Measurements from ENCODE around the gene BCR.
A peak's percentile ranks its signal among the peaks of the same experiment; 100 is the strongest.
"Not testable (repeated sequence)": the region's sequence is repeated elsewhere in the genome, so short reads cannot be mapped to it uniquely, and the experiment has no call there.

BCR gene

GRCh38 chr22:23180301-23180892 lies at the start of gene BCR:
TSS of gene BCR (plus strand) at chr22:23180509. CDS start at chr22:23180961, 452 bp downstream.
- peaks cover 19% of the 10 kb centered on the region for H3K27me3 ChIP-seq (ENCODE audit: insufficient read depth, low read length)
- peaks cover 8% of the 10 kb centered on the region; the same call in 1 of the 2 replicates for H3K36me3 ChIP-seq (ENCODE audit: insufficient read depth, low read depth, low read length)
- H3K4me3 ChIP-seq (ENCODE audit: low read length) = peak within 1 kb of the TSS; percentile 91
- no peak within 1 kb of the TSS for H3K27ac ChIP-seq (ENCODE audit: low read length)
- H3K9me3 ChIP-seq (ENCODE audit: insufficient read depth, low read depth, low read length) = peaks cover 21% of the 10 kb centered on the region
- H3K4me1 ChIP-seq (ENCODE audit: insufficient read depth, low read length) = peaks cover 29% of the 10 kb centered on the region
- peak within 1 kb of the TSS; percentile 78; the same call in 1 of the 2 replicates for H3K9ac ChIP-seq (ENCODE audit: low read depth, low read length)

DNA sequence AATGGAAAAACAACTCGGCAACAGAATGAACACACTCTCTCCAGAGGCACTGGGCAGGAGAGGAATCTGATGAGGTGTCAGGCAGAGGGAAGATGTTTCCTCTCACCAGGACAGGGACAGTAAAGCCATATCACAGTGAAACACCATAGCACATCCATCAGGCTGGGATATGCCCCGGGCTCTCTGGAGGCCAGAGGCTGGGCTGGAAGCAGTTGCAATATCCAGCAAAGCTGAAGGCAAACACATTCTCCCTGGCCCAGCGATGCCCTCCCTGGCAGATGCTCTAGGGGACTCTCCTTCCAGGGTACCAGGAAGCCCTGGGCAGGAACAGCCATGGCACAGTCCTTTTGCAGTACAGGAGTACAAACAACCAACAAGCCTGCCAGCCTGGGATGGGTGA lies 49.6 kb upstream of the BCR start:
- H3K36me3 ChIP-seq (ENCODE audit: insufficient read depth, low read depth, low read length) = no peaks in the 10 kb centered on the region
- H3K9ac ChIP-seq (ENCODE audit: low read depth, low read length) = no peak overlapping the region
- H3K9me3 ChIP-seq (ENCODE audit: insufficient read depth, low read depth, low read length) = no peaks in the 10 kb centered on the region
- H3K27me3 ChIP-seq (ENCODE audit: insufficient read depth, low read length) = no peaks in the 10 kb centered on the region; the same call in none of the 2 replicates
- H3K4me3 ChIP-seq (ENCODE audit: low read length) = no peak overlapping the region
- no peaks in the 10 kb centered on the region for H3K4me1 ChIP-seq (ENCODE audit: insufficient read depth, low read length)
- H3K27ac ChIP-seq (ENCODE audit: low read length) = no peak overlapping the region

DNA sequence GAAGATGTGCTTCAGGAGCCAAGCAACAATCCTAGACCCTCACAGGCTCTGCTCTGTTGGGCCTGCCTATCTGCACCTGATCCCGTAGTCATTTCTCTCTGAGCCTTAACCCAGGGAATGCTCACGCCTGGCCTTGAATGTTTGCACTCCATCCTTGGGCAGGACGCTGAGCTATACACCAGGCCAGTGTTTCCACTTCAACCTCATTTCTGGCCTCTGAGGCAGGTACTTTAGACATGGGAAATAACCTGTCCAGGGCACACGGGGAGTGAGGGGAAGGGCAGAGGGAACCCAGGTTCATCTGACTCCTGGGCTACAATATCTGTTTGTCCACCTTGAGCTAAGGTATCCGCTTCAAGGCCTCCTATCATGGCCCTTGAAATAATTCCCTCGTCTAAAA lies 48.4 kb upstream of the BCR start:
- no peak overlapping the region for H3K4me3 ChIP-seq (ENCODE audit: low read length)
- H3K36me3 ChIP-seq (ENCODE audit: insufficient read depth, low read depth, low read length) = no peaks in the 10 kb centered on the region
- H3K4me1 ChIP-seq (ENCODE audit: insufficient read depth, low read length) = no peaks in the 10 kb centered on the region

DNA sequence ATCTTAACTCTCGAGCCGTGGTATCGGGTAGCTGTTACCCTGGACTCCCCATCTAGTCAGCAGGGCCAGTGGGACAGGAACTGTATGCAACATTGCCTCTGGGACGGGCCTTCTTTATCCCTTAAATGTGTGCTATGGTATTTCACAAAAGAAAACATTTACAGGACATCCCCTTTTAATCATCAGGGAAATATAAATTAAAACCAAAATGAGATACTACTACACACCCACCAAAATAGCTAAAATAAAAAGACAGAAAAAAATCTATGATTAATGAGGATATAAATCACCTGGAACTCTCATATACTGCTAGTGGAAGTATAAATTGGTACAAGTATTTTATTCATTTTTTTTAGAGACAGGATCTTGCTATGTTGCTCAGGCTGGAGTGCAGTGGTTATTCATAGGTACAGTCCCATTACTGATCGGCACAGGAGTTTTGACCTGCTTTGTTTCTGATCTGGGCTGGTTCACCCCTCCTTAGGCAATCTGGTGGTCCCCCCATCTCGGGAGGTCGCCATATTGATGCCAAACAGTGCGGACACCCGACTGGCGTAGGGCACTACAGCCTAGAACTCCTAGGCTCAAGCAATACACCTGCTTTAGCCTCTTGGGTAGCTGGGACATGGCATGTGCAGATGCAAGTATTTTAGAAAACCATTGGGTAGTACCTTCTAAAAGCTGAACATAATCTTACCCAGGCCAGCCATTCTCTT lies 47.8 kb upstream of the BCR start:
- Histone ChIP-seq H3K4me1 (ENCODE audit: insufficient read depth, low read length) (0 out of 2 replicates have a peak, but pooled peaks cover 3% of the 10 kb centered on the region), H3K9ac (ENCODE audit: low read depth, low read length) (no peak overlapping the region), H3K36me3 (ENCODE audit: insufficient read depth, low read depth, low read length) (no peaks in the 10 kb centered on the region), H3K4me3 (ENCODE audit: low read length) (no peak overlapping the region), H3K27me3 (ENCODE audit: insufficient read depth, low read length) (no peaks in the 10 kb centered on the region; the same call in none of the 2 replicates), H3K27ac (ENCODE audit: low read length) (no peak overlapping the region), H3K9me3 (ENCODE audit: insufficient read depth, low read depth, low read length) (no peaks in the 10 kb centered on the region)

More for the DNA sequence above, 48.4 kb upstream of the BCR start:
- Histone ChIP-seq H3K27me3 (ENCODE audit: insufficient read depth, low read length) (no peaks in the 10 kb centered on the region; the same call in none of the 2 replicates), H3K27ac (ENCODE audit: low read length) (no peak overlapping the region), H3K9ac (ENCODE audit: low read depth, low read length) (no peak overlapping the region), H3K9me3 (ENCODE audit: insufficient read depth, low read depth, low read length) (no peaks in the 10 kb centered on the region)

DNA sequence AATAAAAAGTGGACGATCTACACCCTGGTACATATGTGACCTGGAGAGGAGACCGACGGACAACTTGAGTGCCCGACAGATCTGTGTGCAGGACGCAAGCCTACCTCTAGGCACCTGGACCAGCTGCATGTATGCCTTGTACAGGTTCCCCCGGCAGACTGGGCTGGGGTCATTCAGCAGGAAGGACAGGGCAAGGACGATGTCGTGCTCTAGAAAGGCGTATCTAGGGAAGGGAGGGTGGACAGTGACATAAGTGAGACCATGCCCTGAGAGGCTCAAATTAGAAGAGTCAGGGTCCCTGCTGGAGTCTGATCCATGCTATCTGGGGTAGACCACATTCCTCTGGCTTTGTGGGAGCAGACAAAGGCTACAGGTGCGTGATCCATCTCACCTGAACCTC lies 46.4 kb upstream of the BCR start:
- peaks cover 6% of the 10 kb centered on the region; the same call in 1 of the 2 replicates for H3K4me1 ChIP-seq (ENCODE audit: insufficient read depth, low read length)
- H3K27me3 ChIP-seq (ENCODE audit: insufficient read depth, low read length) = no peaks in the 10 kb centered on the region; the same call in 1 of the 2 replicates
- H3K4me3 ChIP-seq (ENCODE audit: low read length) = no peak overlapping the region
- no peaks in the 10 kb centered on the region for H3K9me3 ChIP-seq (ENCODE audit: insufficient read depth, low read depth, low read length)
- H3K27ac ChIP-seq (ENCODE audit: low read length) = no peak overlapping the region
- H3K9ac ChIP-seq (ENCODE audit: low read depth, low read length) = no peak overlapping the region
- no peaks in the 10 kb centered on the region for H3K36me3 ChIP-seq (ENCODE audit: insufficient read depth, low read depth, low read length)

DNA sequence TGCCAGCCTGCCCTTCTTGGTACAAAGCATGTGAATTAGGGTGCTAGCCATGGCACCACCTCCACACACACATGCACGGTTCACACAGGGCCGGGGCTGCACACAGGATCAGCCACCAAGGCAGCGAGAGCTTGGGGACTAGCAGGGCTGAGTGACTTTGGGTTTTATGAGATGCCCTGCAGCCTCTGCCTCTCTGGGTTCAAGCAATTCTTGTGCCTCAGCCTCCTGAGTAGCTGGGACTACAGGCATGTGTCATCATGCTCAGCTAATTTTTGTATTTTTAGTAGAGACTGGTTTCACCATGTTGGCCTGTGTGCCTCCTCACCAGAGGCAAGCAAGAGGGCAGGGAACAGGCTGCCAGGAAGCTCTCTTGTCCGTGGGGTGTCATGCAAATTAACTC lies 43.3 kb upstream of the BCR start:
- not testable (repeated sequence) for H3K9ac ChIP-seq (ENCODE audit: low read depth, low read length); H3K27ac ChIP-seq (ENCODE audit: low read length); H3K4me1 ChIP-seq (ENCODE audit: insufficient read depth, low read length); H3K4me3 ChIP-seq (ENCODE audit: low read length); H3K27me3 ChIP-seq (ENCODE audit: insufficient read depth, low read length); H3K36me3 ChIP-seq (ENCODE audit: insufficient read depth, low read depth, low read length); H3K9me3 ChIP-seq (ENCODE audit: insufficient read depth, low read depth, low read length)

DNA sequence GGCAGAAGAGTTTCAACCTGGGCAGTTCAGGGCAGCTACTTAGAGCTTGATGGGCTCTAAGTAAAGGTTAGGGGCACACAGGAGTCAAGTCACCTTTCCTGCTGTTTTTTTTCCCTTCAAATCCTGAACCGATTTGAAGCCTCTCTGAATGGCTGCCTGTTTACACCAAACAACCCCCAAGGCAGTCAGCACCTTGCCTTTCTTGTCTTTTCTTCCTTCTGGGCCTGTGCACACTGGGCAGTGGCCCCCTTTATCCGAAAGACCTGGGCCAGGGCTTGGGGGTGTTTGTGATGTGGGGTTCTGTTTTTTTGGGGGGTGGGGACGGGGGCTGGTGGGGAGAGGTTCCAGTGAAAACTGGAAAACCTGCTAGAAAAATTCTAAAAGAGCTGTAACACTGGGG lies 42.8 kb upstream of the BCR start:
- Histone ChIP-seq H3K9ac (ENCODE audit: low read depth, low read length) (no peak overlapping the region), H3K4me1 (ENCODE audit: insufficient read depth, low read length) (peaks cover 9% of the 10 kb centered on the region), H3K4me3 (ENCODE audit: low read length) (no peak overlapping the region), H3K9me3 (ENCODE audit: insufficient read depth, low read depth, low read length) (no peaks in the 10 kb centered on the region), H3K27ac (ENCODE audit: low read length) (no peak overlapping the region), H3K36me3 (ENCODE audit: insufficient read depth, low read depth, low read length) (no peaks in the 10 kb centered on the region), H3K27me3 (ENCODE audit: insufficient read depth, low read length) (peaks cover 3% of the 10 kb centered on the region; the same call in 1 of the 2 replicates)

GRCh38 chr22:23137905-23138561 lies 42.3 kb upstream of the BCR start:
- H3K9ac ChIP-seq (ENCODE audit: low read depth, low read length) = no peak overlapping the region
- H3K9me3 ChIP-seq (ENCODE audit: insufficient read depth, low read depth, low read length) = no peaks in the 10 kb centered on the region
- no peak overlapping the region for H3K4me3 ChIP-seq (ENCODE audit: low read length)
- H3K36me3 ChIP-seq (ENCODE audit: insufficient read depth, low read depth, low read length) = no peaks in the 10 kb centered on the region
- H3K27me3 ChIP-seq (ENCODE audit: insufficient read depth, low read length) = peaks cover 7% of the 10 kb centered on the region; the same call in 1 of the 2 replicates
- no peak overlapping the region for H3K27ac ChIP-seq (ENCODE audit: low read length)
- H3K4me1 ChIP-seq (ENCODE audit: insufficient read depth, low read length) = peaks cover 9% of the 10 kb centered on the region

DNA sequence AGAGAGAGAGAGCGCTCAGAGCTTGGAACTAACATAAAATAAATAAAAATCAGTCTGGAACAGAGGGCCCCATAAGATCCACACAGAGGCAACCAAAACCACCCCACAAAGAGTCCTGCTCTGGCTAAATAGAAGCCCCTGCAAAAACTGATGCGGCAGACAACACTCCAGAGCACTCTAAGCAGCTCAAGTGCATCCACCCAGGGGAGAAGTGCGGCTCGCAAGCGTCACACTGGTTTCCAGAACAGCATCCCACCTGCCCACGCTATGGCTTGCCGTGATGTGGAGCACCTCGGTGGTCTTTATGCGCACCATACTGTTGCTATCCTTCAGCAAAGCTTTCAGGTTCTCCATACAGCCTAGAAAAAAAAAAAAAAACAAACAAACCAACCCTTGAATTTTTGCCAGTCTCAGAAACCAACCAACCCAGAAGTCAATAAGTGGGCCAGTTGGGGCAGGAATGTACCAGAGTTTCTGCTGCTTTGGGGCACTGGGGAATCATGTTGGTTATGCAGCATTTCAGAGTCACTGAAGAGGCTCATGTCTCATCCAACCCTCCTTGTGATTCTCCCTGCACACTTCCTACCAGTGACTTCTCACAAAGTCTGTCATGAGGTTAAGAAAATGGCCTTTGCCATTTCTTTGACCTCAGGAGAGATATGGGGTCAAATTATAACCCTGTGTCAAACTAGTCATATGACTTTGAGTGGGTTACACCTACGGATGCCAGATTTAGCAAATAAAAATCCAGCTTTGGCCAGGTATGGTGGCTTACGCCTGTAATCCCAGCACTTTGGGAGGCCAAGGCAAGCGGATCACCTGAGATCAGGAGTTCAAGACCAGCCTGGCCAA lies 41.5 kb upstream of the BCR start:
- Histone ChIP-seq H3K4me1 (ENCODE audit: insufficient read depth, low read length) (peaks cover 9% of the 10 kb centered on the region), H3K9ac (ENCODE audit: low read depth, low read length) (no peak overlapping the region), H3K36me3 (ENCODE audit: insufficient read depth, low read depth, low read length) (no peaks in the 10 kb centered on the region), H3K9me3 (ENCODE audit: insufficient read depth, low read depth, low read length) (no peaks in the 10 kb centered on the region), H3K4me3 (ENCODE audit: low read length) (no peak overlapping the region), H3K27ac (ENCODE audit: low read length) (no peak overlapping the region), H3K27me3 (ENCODE audit: insufficient read depth, low read length) (peaks cover 7% of the 10 kb centered on the region; the same call in 1 of the 2 replicates)

DNA sequence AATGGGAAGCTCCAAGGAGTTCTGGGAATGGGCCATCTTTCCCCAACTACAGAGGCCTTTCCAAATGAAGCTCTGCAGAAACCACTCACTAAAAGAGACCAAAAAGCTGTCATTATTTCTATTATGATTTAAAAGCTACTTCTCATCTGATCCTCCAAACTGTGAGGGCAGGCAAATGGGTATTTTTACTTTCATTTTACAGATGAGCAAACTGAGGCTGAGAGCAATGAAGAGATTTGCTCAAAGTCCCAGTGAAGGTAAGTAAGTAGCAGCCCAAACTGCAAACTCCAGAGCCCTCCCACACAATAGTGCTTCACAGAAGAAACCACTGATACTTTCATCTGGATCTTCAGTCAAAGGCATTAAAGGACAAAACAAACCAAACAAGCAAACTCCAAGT lies 39.9 kb upstream of the BCR start:
- peaks cover 7% of the 10 kb centered on the region; the same call in 1 of the 2 replicates for H3K27me3 ChIP-seq (ENCODE audit: insufficient read depth, low read length)
- no peaks in the 10 kb centered on the region for H3K36me3 ChIP-seq (ENCODE audit: insufficient read depth, low read depth, low read length)
- no peaks in the 10 kb centered on the region for H3K9me3 ChIP-seq (ENCODE audit: insufficient read depth, low read depth, low read length)
- peaks cover 9% of the 10 kb centered on the region for H3K4me1 ChIP-seq (ENCODE audit: insufficient read depth, low read length)
- H3K4me3 ChIP-seq (ENCODE audit: low read length) = no peak overlapping the region
- H3K9ac ChIP-seq (ENCODE audit: low read depth, low read length) = no peak overlapping the region
- no peak overlapping the region for H3K27ac ChIP-seq (ENCODE audit: low read length)

DNA sequence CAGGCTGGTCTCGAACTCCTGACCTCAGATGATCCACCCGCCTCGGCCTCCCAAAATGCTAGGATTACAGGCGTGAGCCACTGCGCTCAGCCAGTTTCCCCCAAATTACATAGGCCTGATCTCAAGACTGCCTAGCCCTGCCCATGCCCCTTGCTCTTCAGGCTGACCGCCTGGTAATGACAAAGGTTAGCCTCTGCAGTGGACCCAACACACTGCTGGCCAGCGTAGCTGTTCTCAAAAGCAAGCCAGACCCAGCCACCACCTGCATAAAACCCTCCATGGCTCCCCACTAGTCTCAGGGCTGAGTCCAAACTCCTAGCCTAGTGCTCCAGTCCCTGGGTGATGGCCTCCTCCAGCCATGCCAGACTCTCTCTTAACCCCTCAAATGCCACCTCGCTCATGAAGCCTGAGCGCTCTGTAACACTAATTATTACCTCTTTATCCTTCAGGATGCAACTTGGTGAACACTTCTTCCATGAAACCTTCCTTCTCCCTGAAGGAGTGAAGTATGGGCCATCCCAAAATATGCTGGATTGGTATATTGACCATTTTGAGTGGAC lies 37.7 kb upstream of the BCR start:
- H3K36me3 ChIP-seq (ENCODE audit: insufficient read depth, low read depth, low read length) = no peaks in the 10 kb centered on the region
- no peak overlapping the region; the same call in 1 of the 2 replicates for H3K4me3 ChIP-seq (ENCODE audit: low read length)
- H3K4me1 ChIP-seq (ENCODE audit: insufficient read depth, low read length) = peaks cover 6% of the 10 kb centered on the region
- peaks cover 23% of the 10 kb centered on the region; the same call in 1 of the 2 replicates for H3K27me3 ChIP-seq (ENCODE audit: insufficient read depth, low read length)
- no peak overlapping the region for H3K27ac ChIP-seq (ENCODE audit: low read length)
- H3K9ac ChIP-seq (ENCODE audit: low read depth, low read length) = no peak overlapping the region; the same call in 1 of the 2 replicates
- H3K9me3 ChIP-seq (ENCODE audit: insufficient read depth, low read depth, low read length) = no peaks in the 10 kb centered on the region
